Activated B cell treated with CpG ODN at 0.5 μM for 24 hours (primary cell): ENCODE measurements around the gene DIP2C. TPM values are rescaled to one million over a fixed set of nuclear protein-coding genes. Genes with fewer than 3 reads are reported as not detected.

Experiments
- ATAC-seq: fragments of 200-7000 bp; cut with Tn5 transposase; one replicate; pipeline ENCODE4 v1.10.0; 2021; ENCODE audit warnings: low read depth, mild to moderate bottlenecking, moderate library complexity
- CTCF ChIA-PET: fragments of 350-600 bp; sonication (Branson Sonifier 250); formaldehyde crosslinking; loops from one replicate; lab custom pipeline; 2021; ENCODE audit warnings: antibody characterized with exemption; lab: Charles Lee
- POLR2A ChIA-PET: fragments of 350-600 bp; sonication (Branson Sonifier 250); formaldehyde crosslinking; loops from one replicate; lab custom pipeline; 2021; ENCODE audit warnings: antibody characterized with exemption; lab: Charles Lee
- DNase-seq: peaks from one replicate; pipeline ENCODE4 v3.0.0; 2022
- H3K27ac Mint-ChIP-seq: one replicate; pipeline ENCODE4 v1.8.0; 2020; ENCODE audit warnings: mixed read lengths
- H3K27me3 Mint-ChIP-seq: one replicate; pipeline ENCODE4 v1.8.0; 2021; ENCODE audit warnings: mixed read lengths
- H3K36me3 Mint-ChIP-seq: one replicate; pipeline ENCODE4 v1.8.0; 2021; ENCODE audit warnings: low read depth, mixed read lengths
- H3K4me1 Mint-ChIP-seq: one replicate; pipeline ENCODE4 v1.8.0; 2021; ENCODE audit warnings: mixed read lengths
- H3K4me3 Mint-ChIP-seq: one replicate; pipeline ENCODE4 v1.8.0; 2020; ENCODE audit warnings: mild to moderate bottlenecking, mixed read lengths
- H3K9me3 Mint-ChIP-seq: one replicate; pipeline ENCODE4 v1.8.0; 2020; ENCODE audit warnings: mixed read lengths
- intact Hi-C: fragments of 100-400 bp; cut with micrococcal nuclease; formaldehyde crosslinking; loops from one replicate; pipeline ENCODE4 v1.15.1; 2024
- total RNA-seq: library from RNA; stranded (reverse); gene quantifications from 2 replicates; pipeline ENCODE4 v1.2.3, GENCODE V29; 2022
- TF ChIP-seq, protein P1 (sequence below): fragments of 200-600 bp; IDR thresholded peaks from one replicate; pipeline ENCODE4 v1.8.0; 2022; ENCODE audit warnings: antibody characterized with exemption, mild to moderate bottlenecking

DIP2C gene
- total RNA-seq, 1 donor from 2014 or later = 0.49 TPM

DNA sequence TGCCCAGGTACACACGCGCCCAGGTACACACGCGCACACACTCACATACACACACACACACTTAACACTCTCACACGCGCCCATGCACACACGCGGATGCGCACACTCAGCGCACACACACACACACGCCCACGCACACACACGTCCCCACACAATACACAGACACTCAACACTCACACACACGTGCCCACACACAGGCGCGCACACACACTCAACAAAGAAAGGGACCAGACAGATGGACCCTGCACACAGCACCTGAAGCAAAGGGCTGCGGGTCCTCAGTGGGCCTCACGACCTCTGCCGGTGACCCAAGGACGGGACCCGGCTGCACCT lies 296.8 kb downstream of the DIP2C start:
- intact Hi-C loops = no loop called here
- TF ChIP-seq, protein P1, sequence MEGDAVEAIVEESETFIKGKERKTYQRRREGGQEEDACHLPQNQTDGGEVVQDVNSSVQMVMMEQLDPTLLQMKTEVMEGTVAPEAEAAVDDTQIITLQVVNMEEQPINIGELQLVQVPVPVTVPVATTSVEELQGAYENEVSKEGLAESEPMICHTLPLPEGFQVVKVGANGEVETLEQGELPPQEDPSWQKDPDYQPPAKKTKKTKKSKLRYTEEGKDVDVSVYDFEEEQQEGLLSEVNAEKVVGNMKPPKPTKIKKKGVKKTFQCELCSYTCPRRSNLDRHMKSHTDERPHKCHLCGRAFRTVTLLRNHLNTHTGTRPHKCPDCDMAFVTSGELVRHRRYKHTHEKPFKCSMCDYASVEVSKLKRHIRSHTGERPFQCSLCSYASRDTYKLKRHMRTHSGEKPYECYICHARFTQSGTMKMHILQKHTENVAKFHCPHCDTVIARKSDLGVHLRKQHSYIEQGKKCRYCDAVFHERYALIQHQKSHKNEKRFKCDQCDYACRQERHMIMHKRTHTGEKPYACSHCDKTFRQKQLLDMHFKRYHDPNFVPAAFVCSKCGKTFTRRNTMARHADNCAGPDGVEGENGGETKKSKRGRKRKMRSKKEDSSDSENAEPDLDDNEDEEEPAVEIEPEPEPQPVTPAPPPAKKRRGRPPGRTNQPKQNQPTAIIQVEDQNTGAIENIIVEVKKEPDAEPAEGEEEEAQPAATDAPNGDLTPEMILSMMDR = no peak
- H3K27me3 Mint-ChIP-seq = peaks cover 2% of the 10 kb centered on the region
- no peak overlapping the region for H3K27ac Mint-ChIP-seq
- H3K9me3 Mint-ChIP-seq = no peaks in the 10 kb centered on the region
- H3K36me3 Mint-ChIP-seq = no peaks in the 10 kb centered on the region
- ChIA-PET POLR2A (no interaction called here), CTCF (no interaction called here)
- no peak for ATAC-seq
- no peak overlapping the region for H3K4me3 Mint-ChIP-seq
- peaks cover 8% of the 10 kb centered on the region for H3K4me1 Mint-ChIP-seq
- no peak for DNase-seq

DNA sequence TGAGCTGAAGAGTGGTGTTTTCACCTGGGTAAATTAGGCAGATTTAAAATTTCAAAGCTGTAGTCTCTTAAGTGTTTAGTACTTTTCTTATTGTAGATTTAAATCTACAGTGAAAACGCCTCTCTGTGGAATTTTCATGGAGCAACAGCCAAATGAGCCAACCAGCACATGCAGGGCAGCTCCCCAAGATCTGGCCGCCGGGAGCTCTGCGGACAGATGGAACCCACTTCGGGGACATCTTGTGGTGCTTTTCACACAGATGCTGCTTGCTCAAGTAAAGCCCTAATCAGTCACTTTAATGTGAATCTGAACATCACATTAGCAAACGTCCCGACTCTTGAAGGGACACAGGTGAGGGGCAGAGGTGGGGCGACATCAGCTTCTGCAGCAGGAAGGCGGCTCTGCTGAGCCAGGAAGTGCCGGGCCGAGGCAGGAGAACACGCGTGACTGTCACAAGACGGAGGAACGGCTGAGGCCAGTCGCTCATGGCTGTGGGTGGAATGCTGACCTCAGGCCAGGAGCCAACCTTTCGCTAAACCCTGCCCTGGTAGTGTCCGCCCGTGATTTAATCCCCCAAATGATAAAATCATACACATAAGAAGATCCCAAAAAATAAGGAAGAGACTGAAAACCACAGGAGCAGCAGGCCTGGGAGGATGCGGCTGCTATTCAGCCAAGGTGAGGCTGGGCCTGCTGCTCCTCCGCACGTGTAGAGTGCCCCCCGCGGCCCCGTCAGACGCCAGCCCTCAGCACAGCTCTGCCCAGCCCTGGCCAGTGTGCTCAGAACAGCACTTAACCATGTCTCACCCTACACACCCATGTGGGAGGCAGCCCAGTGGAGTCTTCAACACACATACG lies 297.4 kb downstream of the DIP2C start:
- CTCF ChIA-PET = no interaction called here

DNA sequence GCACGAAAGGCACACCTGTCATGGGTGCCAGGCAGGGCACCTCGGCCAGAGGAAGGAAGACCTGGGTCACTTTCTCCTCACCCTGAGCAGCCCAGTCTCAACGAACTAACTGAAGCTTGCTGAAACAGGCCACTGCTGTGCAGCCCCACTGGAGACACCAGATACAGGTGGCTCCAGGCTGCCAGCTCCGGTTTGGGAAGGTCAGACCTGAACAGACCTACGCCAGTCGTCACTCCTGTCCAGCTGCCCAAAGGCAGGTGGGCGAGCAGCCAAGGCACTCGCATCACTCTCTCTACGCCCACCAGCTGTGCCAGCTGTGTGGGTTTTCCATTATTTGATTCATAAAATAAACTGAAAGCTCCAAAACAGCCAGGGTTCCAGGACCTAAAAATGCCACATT lies 298.2 kb downstream of the DIP2C start:
- Mint-ChIP-seq H3K4me1 (peaks cover 5% of the 10 kb centered on the region), H3K4me3 (no peak overlapping the region), H3K9me3 (no peaks in the 10 kb centered on the region), H3K27me3 (peaks cover 2% of the 10 kb centered on the region), H3K36me3 (no peaks in the 10 kb centered on the region), H3K27ac (no peak overlapping the region)
- POLR2A ChIA-PET = no interaction called here
- TF ChIP-seq, protein P1 = no peak
- intact Hi-C loops = no loop called here
- CTCF ChIA-PET = no interaction called here
- no peak for DNase-seq
- ATAC-seq = no peak

More for the DNA sequence above, 297.4 kb downstream of the DIP2C start:
- Mint-ChIP-seq H3K27me3 (peaks cover 2% of the 10 kb centered on the region), H3K4me3 (peak overlapping the region; percentile 13), H3K27ac (no peak overlapping the region), H3K9me3 (no peaks in the 10 kb centered on the region), H3K36me3 (no peaks in the 10 kb centered on the region), H3K4me1 (peaks cover 5% of the 10 kb centered on the region)
- POLR2A ChIA-PET = no interaction called here
- intact Hi-C loops = no loop called here
- DNase-seq (no peak), ATAC-seq (no peak)
- TF ChIP-seq, protein P1 = no peak

DNA sequence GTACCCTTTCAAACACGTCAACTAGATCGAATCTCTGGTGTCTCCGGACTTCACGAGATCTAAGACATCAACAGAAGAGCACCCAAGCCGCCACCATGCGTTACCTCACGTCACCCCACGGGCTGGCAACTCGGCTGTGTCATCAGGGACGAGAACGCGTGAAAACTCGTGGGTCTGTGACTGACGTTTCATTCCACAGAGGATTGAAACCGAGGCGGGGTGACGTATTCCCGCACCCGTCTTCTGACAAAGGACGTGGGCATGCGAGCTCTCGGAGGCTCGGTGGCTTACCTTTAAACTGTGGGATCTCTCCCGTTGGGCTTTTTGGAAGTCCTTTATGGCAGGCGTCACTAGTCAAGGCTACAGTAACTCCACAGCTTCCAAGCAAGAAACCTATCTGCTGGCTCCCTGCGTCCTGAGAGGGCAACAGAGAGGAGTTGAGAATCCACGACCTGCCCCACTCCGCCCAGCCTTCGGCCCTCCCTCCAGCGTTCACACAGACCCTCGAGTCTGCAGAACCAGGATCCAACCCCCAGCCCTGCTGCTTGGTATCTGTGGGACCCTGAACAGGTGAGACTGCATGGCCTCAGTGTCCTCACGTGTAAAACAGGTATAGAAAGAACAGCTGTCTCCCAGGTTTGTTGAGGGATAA lies 298.9 kb downstream of the DIP2C start:
- DNase-seq = no peak
- ChIA-PET CTCF (no interaction called here), POLR2A (no interaction called here)
- Mint-ChIP-seq H3K4me1 (peaks cover 5% of the 10 kb centered on the region), H3K36me3 (no peaks in the 10 kb centered on the region), H3K9me3 (no peaks in the 10 kb centered on the region), H3K27ac (no peak overlapping the region), H3K27me3 (peaks cover 2% of the 10 kb centered on the region), H3K4me3 (no peak overlapping the region)
- intact Hi-C loops = no loop called here
- ATAC-seq = no peak
- TF ChIP-seq, protein P1 = no peak

DNA sequence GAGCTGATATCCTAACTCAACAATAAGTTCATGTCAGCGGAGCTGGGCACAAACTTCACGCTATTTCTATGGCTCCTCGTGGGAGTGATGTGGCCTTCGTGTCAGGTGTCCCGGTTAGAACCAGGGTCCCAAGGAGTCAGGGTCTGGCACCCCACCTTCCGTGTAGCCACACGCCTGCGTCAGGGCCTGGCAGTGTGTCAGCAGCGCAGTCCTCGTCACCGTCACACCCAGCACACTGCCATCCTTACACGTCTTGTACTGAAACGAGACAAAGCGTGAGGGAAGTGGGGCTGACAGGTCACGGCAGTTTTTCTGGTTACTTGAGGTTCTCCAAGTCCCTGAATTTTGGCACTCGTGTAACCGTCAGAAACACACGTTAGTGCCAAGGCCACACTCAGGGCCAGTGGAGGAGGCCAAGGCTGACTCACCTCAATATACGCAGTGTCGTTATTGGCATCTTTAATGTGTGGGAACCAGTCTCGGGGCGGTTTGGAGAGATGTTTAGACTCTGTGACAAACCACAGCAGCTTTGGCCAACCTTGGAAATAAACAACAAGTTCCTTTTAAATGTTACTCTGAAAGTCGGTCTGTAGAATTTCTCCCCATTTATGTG lies 299.5 kb downstream of the DIP2C start:
- ATAC-seq (no peak), DNase-seq (no peak)
- intact Hi-C loops = no loop called here
- Mint-ChIP-seq H3K36me3 (no peaks in the 10 kb centered on the region), H3K4me3 (no peak overlapping the region), H3K27me3 (peaks cover 2% of the 10 kb centered on the region), H3K4me1 (peaks cover 5% of the 10 kb centered on the region), H3K27ac (no peak overlapping the region), H3K9me3 (no peaks in the 10 kb centered on the region)
- POLR2A ChIA-PET = no interaction called here
- CTCF ChIA-PET = no interaction called here
- TF ChIP-seq, protein P1 = no peak
